Measurements from ENCODE around the gene IFNA17.
"Not testable (repeated sequence)": the region's sequence is repeated elsewhere in the genome, so short reads cannot be mapped to it uniquely, and the experiment has no call there.

IFNA17 gene

GRCh38 chr9:21210782-21211181 lies 17.2 kb downstream of the IFNA17 start:
- not testable (repeated sequence) for DNase-seq (ENCODE audit: low read depth in 2 of 2)

- no peak for DNase-seq (ENCODE audit: low read depth in 2 of 2)
These were observed 17.7 kb downstream of the IFNA17 start for GRCh38 chr9:21210311-21210710.

- DNase-seq (ENCODE audit: low read depth in 2 of 2), result not testable (repeated sequence)
These were observed 21.0 kb downstream of the IFNA17 start, which contains the start of gene IFNA10 for GRCh38 chr9:21207043-21207442. TSS of gene IFNA10 (minus strand) at chr9:21207143. CDS start at chr9:21207097, 46 bp downstream.

GRCh38 chr9:21205204-21205603 lies 22.8 kb downstream of the IFNA17 start:
- DNase-seq (ENCODE audit: low read depth in 2 of 2), result no peak

GRCh38 chr9:21202105-21202504 lies 25.9 kb downstream of the IFNA17 start, which contains the start of gene IFNA7:
TSS of gene IFNA7 (minus strand) at chr9:21202205. CDS start at chr9:21202165, 40 bp downstream.
- DNase-seq (ENCODE audit: low read depth in 2 of 2), result not testable (repeated sequence)

GRCh38 chr9:21194867-21195776 lies 32.9 kb downstream of the IFNA17 start:
- peak in 1 of 2 donors; percentile 5 for DNase-seq (ENCODE audit: low read depth in 2 of 2)

- not testable (repeated sequence) for DNase-seq (ENCODE audit: low read depth in 2 of 2)
These were observed 40.5 kb downstream of the IFNA17 start, which contains the start of gene IFNA4 for GRCh38 chr9:21187487-21187886. TSS of gene IFNA4 (minus strand) at chr9:21187587. CDS start at chr9:21187531, 56 bp downstream.

- DNase-seq (ENCODE audit: low read depth in 2 of 2), result not testable (repeated sequence)
These were observed 44.9 kb downstream of the IFNA17 start for GRCh38 chr9:21182810-21183736.
